Measurements from ENCODE around the gene DEFB124.

DEFB124 gene

DNA sequence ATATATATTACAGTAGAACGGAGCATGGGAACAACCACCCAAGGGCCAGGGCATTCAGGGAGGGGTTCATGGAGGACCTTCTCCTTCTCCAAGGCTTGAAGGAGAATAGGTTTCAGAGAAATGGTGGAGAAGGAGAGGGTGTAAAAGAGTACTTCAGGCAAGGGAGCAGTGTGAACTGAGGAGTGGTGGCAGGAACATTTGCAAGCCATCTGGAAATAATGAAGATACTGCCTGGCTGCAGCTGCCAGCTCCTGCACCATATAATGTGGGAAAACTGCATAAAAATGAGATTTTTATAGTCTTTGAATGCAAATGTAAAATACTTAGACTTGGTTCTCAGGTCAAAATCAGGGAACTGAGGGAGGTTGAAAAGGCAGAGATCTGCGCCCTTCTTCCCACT, 59.3 kb downstream of the DEFB124 start:
- no peak for DNase-seq

Data from NCI-H524 treated with DMSO at 0.1 percent for 48 hours (cell line).